ENCODE data around the gene CDC45.
A peak's percentile ranks its signal among the peaks of the same experiment; 100 is the strongest.
"Not testable (repeated sequence)": the region's sequence is repeated elsewhere in the genome, so short reads cannot be mapped to it uniquely, and the experiment has no call there.

CDC45 gene

GRCh38 chr22:19517171-19517500, 37.4 kb downstream of the CDC45 start:
- no peak for DNase-seq

- no peak for DNase-seq
Measured at GRCh38 chr22:19517919-19518611, 38.3 kb downstream of the CDC45 start.

- no peak for DNase-seq
Measured at GRCh38 chr22:19518635-19519034, 38.9 kb downstream of the CDC45 start.

- DNase-seq: no peak
Measured at GRCh38 chr22:19519041-19519926, 39.6 kb downstream of the CDC45 start.

GRCh38 chr22:19520007-19520406, 40.3 kb downstream of the CDC45 start:
- no peak for DNase-seq

GRCh38 chr22:19520566-19521305, 41.0 kb downstream of the CDC45 start:
- DNase-seq: no peak

- DNase-seq: peak; percentile 60
Measured at GRCh38 chr22:19522190-19522880, 42.6 kb downstream of the CDC45 start.

- no peak for DNase-seq
Measured at GRCh38 chr22:19522881-19523239, 43.1 kb downstream of the CDC45 start.

- no peak for DNase-seq
Measured at GRCh38 chr22:19523240-19524169, 43.8 kb downstream of the CDC45 start.

GRCh38 chr22:19524170-19525115, 44.7 kb downstream of the CDC45 start, which contains the start of gene CLDN5:
TSS of gene CLDN5 (minus strand) at chr22:19524410. CDS start at chr22:19524255, 155 bp downstream.
- no peak for DNase-seq

- no peak for DNase-seq
Measured at GRCh38 chr22:19525116-19525660, 45.5 kb downstream of the CDC45 start.

- DNase-seq: no peak
Measured at GRCh38 chr22:19525666-19526065, 45.9 kb downstream of the CDC45 start.

- DNase-seq: no peak
Measured at GRCh38 chr22:19526076-19526701, 46.5 kb downstream of the CDC45 start.

- no peak for DNase-seq
Measured at GRCh38 chr22:19526702-19527111, 47.0 kb downstream of the CDC45 start.

- DNase-seq: no peak
Measured at GRCh38 chr22:19527321-19527721, 47.6 kb downstream of the CDC45 start.

- no peak for DNase-seq
Measured at GRCh38 chr22:19527861-19528417, 48.2 kb downstream of the CDC45 start.

GRCh38 chr22:19529811-19530210, 50.1 kb downstream of the CDC45 start:
- DNase-seq: no peak

GRCh38 chr22:19530751-19531150, 51.0 kb downstream of the CDC45 start:
- no peak for DNase-seq

GRCh38 chr22:19531327-19531726, 51.6 kb downstream of the CDC45 start:
- DNase-seq: not testable (repeated sequence)

All from NCI-H774 (cell line).